Measurements from ENCODE around the gene XYLT1.

XYLT1 gene

DNA sequence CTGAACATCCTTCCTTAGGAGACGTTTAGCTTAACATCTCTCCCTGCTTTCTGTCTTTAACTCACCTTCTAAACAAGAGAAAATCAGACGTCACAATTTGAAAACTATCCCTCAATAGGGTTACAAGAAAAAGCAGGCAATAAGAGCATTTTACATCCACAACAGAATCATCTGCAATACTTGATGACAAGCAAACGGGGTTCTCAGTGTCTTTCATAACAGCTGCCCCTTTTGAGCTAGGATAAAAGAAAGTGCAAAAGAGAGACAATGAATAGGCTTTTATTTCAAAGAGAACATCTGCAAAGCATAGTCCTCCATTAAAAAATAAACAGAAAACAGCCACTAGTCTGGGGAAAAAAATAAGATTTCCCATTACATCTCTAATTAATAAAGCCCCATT lies 13.2 kb downstream of the XYLT1 start:
- DNase-seq (ENCODE audit: low read depth), result no peak

DNA sequence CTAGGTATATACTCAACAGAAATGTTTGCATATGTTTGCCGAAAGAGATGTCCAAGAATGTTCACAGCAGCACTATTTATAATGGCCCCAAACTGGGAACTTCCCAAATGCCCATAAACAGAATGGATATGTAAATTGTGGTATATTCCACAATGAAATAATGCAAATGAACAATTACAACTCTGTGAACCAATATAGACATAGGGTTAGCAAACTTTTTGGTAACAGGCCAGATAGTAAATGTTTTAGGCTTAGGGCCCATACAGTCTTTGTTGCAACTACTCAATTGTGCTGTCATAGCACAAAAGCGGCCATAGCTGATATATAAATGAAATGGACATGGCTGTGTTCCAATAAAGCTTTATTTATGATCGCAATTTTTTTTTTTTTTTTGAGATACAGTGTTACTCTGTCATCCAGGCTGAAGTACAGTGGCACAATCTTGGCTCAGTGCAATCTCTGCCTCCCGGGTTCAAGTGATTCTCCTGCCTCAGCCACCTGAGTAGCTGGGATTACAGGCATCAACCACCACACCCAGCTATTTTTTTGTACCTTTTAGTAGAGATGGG lies 16.5 kb downstream of the XYLT1 start:
- DNase-seq (ENCODE audit: low read depth), result no peak

DNA sequence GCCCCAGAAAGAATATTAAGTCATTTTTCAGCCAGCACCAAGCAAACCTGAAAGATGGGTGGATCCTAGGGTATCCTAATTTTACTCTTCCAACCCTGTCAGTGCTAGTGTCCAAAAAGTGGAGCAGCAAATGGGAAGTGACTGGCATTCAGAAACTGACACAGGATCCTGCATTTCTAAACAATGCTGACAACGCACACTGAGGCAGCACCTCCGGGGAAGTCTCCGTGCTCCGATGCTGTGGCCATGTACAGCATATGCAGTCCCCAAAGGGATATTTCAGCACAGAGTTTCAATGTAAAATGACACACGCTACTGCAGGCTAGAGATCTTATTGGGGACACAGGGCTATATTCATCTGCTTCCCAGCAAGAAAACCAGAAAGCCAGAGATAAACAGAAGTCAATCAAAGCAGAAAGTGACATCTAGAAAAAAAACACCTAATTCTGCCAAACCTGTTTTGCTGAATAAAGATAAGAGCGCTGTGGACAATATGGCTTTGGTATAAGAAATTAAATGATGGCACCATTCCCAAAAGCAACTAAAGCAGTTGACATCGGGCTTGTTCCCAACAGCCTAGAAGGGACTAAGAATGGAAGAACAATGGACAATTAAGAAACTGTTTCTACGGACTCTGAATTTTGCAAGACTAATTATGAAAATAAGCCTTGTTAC lies 17.3 kb downstream of the XYLT1 start:
- no peak for DNase-seq (ENCODE audit: low read depth)

DNA sequence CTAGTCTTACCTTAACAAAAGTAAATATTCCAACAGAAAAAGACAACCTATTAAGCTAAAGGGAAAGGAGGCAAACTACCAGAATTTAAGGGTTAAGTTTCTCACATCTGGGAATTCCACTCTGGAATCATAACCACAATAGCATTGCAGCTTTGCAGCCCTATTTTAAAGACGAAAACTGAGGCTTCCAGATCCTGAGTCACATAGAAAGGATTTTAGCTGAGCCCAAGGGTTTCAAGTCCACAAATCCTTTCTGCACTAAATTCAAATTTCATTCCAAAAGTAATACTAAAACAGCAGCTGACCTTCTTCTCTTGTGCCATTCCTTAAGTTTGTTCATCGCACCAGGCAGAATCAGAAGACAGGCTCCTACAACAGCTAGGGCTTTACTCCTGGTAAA lies 17.8 kb downstream of the XYLT1 start:
- no peak for DNase-seq (ENCODE audit: low read depth)

DNA sequence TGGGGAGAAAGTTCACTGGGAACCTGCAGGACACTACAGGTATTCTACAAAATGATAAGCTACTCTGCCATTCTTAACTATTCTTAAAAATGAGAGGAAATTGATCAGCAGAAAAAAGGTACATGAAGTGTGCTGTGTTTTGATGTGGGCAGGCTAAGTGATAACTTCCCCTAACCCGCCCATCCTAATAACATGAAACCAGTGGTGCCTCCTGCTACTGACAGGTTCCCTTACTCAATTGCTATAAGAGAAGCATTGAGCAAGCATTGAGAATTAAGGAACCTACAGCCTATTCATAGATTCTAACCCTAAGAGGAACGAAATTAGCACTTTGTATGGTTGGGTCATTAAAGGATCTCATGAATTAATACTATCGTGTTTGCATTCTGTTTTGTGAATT lies 18.9 kb downstream of the XYLT1 start:
- no peak for DNase-seq (ENCODE audit: low read depth)

DNA sequence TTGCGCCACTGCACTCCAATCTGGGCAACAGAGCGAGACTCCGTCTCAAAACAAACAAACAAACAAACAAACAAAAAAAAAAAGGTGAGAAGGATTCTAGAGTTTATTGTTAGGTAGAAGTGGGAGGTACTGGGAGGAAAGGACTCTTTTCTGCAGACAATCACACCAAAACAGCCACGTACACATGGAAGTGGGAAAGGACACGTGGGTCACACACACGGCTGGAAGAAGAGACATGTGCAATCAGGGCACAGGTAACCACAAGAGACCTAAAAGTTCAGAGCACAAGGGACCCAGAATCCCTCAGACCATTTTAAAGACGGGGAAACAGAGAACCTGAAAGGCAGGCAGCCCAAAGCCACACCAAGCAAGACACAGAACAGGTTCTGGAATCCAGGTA lies 20.5 kb downstream of the XYLT1 start:
- DNase-seq (ENCODE audit: low read depth), result no peak

DNA sequence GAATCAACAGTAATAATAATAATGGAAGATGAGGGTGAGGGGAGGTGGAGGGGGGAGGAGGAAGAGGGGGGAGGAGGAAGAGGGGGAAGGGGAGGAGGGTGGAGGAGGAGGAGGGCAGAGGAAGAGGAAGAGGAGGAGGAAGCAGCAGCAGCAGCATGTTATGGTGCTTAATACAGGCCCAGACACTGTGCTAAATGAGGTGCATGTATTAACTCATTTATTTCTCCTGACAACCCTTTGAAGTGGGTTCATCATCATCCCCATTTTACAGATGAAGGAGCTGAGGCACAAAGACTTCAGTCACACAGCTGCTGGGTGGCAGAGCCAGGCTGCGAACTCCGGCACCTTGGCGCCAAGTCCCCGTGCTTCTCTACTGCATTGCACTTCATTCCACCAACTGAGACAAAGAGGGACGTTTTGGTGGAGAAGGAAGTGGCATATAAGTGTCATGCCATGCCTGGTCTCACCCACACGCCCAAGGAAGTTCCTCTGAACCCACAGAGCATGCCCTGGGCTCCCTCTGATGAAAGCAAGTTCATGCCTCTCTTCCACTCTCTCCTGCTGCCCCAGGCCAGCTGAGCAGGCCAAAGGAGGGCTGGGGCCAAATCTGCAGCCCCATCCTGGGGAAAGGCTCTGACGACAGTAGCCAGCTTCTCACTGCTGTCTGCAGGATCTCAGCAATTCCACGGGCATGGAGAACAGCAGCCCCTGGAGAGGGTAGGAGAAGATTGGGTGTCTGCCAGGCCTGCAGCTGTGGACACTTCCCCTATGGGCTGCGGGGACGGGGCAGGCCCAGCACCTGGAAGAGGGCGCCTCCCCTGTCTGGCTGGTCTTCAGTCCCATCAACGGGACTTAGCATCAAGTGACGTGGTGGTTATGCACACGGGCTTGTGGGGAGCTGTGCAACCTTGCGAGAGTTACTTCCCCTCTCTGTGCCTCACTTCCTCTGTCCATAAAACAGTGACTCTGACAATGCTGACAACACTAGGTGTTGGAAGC lies 21.8 kb downstream of the XYLT1 start:
- peak; percentile 8 for DNase-seq (ENCODE audit: low read depth)

DNA sequence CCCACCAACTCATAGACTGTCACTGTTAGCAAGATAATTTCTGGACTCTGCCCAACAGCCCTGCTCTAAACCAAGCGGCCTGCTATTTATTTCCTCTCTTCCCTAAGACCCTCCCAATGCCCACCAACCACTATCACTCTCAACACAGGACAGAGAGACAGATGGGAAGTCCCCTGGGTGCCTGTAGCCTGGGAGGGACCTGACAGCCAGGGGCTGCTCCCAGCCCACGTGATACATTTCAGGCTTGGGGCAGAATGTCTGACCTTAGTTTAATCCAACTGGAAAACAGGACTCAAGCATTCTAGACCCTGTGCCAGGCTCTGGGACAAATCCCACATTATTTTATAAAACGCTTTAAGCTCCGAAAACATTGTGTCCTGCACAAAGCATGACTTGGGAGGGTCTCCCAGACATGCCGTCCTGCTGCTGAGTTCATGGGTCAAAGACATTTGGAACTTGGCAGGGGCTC lies 23.6 kb downstream of the XYLT1 start:
- no peak for DNase-seq (ENCODE audit: low read depth)

DNA sequence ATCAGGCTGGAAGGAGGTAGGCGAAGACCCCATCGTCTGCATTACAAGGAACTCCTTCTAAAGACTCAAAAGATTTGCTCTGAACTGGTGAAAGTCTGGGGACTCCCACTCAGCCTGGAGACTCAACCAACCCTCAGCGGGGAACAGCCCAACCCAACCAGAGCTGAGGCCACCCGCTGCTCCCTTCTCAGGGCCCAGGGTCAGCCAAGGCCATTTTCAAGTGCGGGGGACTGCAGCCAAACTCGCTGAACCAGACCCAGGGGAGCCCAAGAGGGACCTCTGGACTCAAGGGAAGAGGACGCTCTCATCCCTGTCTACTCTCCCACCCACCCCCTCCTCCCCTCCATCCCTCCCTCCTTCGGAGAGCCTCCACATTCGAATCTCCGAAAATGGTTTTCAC lies 24.1 kb downstream of the XYLT1 start:
- DNase-seq (ENCODE audit: low read depth), result no peak

DNA sequence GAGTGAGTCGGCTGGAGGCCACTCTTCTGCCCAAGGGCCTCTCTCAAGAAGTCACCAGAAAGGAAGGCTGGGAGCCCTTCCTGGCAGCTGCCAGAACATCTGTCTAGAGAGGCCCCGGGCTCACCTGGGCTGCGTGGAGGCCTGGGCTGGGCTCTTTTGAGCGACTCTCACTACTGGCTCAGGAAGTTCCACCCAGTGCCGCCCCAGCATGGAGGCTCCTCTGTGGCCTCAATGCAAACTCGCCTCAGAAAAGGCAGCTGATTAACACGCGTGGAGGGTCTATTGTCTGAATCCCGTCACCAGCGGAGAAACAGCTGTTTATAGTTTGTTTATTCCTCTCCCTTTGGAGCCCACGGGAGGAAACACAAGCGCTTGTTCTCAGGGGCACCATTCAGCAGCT lies 25.3 kb downstream of the XYLT1 start:
- no peak for DNase-seq (ENCODE audit: low read depth)

DNA sequence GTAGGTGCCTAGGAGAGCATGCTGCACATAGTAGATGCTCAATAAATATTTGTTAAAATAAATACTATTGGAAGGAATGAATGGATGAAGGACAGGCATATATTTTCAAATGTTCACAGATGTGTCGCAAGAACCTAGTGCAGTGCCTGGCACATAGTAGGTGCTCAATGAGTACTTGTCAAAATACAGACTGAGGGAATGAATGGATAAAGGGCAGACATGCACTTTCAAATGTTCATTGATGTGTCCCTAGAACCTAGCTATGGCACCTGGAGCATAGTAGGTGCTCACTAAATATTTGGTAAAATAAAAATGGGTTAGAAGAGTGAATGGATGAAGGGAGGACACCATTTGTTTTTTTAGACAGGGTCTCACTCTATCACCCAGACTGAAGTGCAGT lies 26.1 kb downstream of the XYLT1 start:
- DNase-seq (ENCODE audit: low read depth), result no peak

DNA sequence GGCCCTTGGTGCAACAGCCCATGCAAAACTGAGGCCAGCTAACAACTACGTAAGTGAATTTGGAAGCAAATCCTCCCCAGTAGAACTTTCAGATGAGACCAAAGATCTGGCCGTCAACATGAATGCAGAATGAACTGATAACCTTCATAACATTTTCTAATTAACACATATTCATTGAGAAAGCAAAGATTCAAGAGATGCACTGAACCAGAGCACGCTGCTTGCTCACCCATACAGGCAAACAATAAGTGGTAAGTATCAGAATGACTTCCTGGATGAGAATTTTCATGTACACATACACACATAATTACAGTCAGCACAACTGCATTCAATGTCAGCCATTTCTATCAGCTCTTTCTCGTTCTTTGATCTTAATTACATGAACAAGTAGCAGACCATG lies 30.6 kb downstream of the XYLT1 start:
- no peak for DNase-seq (ENCODE audit: low read depth)

DNA sequence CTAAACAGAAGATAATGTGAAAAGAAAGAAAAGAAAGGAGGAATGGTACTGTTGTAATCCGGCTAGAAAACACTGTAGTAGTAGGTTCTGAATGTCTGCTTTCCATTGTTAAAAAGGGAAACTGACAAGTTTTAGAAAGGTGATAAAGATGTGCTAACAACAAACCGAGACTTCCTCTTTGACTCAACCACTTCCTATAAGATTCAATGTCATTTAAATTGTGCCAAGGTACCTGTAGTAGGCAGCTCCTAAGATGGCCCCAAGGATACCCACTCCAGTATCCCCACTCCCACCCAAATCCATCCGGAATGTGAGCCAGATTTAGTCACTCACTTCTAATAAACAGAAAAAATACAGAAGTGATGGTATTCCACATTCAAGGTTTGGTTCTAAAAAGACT lies 31.2 kb downstream of the XYLT1 start:
- DNase-seq (ENCODE audit: low read depth), result no peak

DNA sequence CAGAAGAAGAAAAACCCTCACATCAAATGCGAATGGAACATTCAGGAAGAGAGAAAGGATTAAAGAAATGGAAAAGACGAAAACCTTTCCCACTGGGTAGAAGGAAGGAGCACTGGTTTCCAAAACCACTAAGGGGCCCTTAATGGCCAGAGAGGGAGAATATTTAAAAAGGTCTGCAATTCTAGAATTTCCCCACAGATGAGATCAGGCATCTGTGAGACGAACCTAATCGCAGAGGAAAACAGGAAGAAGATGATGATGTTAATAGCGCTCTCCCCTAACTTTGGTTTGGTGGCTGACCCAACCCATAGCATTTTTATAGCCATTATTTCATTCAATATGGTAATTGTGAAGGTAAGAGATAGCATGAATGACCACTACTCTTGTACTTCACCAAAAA lies 32.8 kb downstream of the XYLT1 start:
- DNase-seq (ENCODE audit: low read depth), result no peak

DNA sequence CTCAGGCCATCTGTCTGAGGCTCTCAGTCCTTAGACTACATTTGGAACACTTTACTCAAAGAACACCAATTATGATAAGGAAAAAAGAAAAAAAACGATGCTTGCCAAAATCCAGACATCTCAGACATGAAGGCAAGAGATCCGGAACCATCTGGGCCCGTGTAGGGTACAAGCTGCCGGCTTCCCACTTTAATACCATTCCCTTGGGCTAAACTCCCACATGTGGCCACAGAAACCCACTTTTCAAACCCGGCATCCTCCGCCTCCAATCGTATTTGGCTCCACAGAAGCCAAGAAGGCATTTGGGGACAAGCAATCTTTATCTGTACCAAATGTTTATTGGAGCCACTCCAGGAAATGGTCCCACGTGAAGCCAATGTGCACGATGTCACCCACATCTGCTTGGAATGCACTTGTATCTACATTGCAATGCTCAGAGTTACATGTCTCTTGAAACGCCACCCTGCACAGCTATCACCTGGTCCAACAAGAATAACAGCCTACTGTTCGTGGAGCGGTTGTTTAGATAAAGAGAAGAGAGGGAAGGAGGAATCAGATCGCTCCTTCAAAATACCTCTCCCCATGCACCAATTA lies 33.5 kb downstream of the XYLT1 start:
- no peak for DNase-seq (ENCODE audit: low read depth)

DNA sequence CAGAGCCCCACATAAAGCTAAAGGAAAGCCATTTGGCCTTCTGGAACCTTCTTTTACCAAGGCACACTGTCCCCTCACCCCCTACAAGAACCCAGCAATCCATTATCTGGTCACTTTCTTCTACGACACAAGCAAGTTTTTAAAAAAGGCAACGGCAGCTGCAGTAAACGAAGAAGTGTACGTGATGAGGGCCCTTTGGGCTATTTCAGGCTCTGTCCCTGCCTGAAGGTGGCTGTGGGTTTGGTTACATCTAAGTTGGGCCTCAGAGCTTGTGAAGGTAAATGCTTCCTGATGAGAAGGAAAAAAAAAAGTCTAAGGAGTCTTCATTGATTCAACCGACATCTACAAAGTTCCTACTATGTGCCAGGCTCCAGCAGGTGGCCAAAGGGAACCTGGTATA lies 35.4 kb downstream of the XYLT1 start:
- no peak for DNase-seq (ENCODE audit: low read depth)

DNA sequence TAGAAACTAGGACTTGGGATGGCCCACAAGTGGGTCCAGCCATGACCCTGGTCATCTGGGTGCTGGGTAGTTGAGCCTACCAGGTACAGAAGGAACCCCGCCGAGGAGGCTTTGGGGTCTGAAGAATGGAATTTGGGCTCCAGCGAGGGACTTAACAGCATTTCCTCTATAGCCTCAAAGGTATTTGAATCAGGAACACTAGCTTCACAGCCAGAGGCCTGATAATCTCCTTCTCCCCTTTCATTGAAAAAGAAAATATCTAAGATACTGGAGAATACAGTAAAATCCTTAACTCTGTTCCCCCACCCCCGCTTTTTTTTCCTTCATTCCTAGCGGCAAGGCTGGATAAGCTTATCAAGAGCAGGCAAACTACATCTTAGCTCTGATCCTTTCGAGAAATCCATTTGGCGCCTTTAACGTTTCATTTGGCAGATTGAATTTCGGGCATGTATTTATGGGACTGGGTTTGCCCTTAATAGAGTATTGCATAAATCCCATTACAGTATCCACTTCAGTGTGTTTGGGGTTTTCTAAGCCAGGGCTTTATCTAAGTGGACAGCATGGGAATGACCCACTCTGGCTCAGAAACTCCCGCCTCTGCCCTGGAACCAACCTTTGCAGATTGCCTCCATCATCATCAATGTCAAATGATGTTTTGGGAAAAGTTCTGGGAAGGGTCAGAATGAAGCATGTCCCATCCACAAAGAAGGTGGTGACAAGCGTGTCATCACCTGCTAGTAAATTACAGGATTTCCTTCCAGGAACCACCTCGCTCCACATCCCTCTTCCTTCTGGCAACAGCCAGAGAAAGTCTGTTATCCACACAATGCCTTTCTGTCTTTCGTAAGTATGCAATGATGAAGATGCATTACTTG lies 36.9 kb downstream of the XYLT1 start:
- no peak for DNase-seq (ENCODE audit: low read depth)

DNA sequence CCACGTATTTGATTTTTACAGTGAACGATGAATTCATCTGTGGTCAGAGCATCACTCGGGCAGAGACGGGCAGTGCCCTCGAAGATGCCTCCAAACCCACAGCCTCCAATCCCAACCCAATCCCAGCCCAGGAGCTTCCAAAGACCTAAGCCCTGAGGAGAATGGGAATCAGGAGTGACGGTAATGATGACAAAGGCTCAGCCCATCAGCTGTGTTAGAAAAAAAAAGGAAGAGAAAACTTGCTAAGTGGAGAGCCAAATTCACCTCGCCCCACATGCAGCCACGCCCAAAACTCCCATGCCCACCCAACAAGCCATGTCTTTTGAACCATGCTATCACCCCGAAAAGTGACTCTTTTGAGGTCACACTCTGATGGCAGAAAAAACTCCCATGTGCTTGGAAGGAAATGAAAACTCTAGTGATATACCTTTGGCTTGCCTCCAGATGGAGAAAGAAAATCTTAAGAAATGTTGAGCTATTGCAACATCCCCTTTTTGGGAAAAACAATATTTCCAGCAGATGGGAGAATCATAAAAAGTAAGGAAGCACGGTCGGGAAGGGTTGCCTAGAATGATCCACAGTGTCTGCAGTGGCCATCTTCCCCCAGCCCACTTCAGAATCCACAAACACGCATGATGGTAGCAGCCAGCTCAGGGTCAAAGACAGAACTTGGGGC lies 37.7 kb downstream of the XYLT1 start:
- no peak for DNase-seq (ENCODE audit: low read depth)

DNA sequence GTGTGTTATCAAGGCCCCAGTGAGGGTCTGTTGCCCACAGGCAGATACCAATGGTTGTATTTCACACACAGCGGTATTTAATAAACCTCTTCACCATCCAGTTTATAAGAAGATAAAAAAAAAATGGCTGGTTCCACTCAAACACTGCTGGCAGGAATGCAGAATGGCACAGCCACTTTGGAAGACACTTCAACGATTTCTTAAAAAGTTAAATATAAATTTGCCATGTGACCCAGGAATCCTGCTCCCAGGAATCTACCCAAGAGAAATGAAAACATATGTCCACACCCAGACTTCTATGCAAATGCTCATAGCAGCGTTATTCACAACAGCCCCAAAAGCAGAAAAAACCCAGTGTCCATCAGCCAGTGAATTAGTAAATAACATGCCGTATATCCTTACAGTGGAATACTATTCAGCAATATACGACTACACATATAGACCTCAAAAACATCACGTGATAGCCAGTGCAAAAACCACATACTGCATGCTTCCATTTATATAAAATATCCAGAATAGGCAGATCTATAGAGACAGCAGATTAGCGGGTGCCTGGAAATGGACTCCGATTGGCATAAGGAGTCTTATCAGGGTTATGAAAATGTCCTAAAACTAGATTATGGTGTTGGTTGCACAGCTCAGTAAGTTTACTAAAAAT lies 38.7 kb downstream of the XYLT1 start:
- no peak for DNase-seq (ENCODE audit: low read depth)

DNA sequence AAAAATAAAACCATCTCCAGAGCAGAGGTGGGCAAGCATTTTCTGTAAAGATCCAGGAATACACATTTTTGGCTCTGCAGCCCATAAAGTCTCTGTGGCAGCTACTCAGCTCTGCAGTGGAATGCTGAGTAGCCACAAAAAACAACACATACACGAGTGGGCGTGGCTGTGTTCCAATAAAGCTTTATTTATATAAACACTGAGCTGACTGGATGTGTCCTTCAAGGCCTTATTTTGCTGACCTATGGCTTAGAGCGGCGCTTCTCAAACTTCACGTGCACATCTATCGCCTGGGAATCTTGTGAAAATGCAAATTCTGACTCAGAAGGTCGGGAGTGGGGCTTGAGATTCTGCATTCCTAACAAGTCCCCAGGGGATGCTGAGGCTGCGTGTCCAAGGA lies 39.7 kb downstream of the XYLT1 start:
- DNase-seq (ENCODE audit: low read depth), result no peak

DNA sequence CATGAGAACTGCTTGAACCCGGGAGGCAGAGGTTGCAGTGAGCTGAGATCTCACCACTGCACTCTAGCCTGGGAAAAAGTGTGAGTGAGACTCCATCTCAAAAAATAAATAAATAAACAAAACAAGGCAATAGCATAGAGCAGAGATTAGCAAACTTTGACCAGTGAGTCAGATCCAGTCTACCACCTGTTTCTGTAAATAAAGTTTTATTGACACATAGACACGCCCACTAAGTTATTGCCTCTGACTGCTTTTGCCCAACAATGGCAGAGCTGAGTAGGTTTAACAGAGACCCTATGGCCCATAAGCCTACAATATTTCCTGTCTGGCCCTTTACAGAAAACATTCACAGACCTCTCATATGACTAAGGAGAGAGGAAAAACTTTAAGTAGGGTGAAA lies 44.3 kb downstream of the XYLT1 start:
- no peak for DNase-seq (ENCODE audit: low read depth)
